SK-N-MC (cell line): Measurements from ENCODE around the gene SNN.

Source experiments
- EZH2 ChIP-seq: fragments of 200-600 bp; sonication (generic); IDR thresholded peaks from one replicate; pipeline ENCODE4 v1.6.1; 2017; ENCODE audit warnings: antibody characterized with exemption
- POLR2AphosphoS5 ChIP-seq: IDR thresholded peaks from 2 replicates; pipeline ENCODE4 v1.6.1; 2012; ENCODE audit warnings: mild to moderate bottlenecking, low read depth, low read length, borderline replicate concordance

DNA sequence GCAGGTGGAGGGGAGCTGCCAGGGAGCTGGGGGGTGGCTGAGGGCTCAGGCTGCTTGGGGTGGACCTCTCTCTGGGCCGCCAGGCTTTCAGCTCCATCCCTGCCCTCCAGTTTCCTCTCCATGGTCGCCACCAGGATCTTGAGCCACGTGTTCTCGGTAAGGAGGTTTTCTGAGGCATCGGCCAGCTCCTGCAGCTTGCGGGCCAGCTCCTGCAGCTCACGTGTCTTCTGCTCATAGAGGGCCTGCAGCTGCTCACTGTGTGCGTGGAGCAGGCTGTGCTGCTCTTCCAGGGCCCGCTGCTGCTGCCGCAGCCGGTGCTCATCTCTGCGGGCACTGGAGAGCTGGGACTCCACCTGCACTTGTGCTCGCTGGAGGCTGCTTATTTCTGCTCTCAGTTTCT is 11.0 kb downstream of the SNN start:
- no peak for TF ChIP-seq EZH2
- no peak for TF ChIP-seq POLR2AphosphoS5
